ENCODE measurements around the gene GYS2. TPM values are rescaled to one million over a fixed set of nuclear protein-coding genes. Genes with fewer than 3 reads are reported as not detected.

The GYS2 gene
- total and polyA plus RNA-seq, 2 of the 4 experiments (the other 2 are of a cell fraction): not detected

- Histone ChIP-seq H2AFZ (replicated peaks; ENCODE audit: low read length, poor library complexity) (no peak overlapping the region), H3K27ac (ENCODE audit: insufficient read depth, low read length) (no peak overlapping the region), H2BK120ac (ENCODE audit: low read depth, low read length) (no peak overlapping the region), H2AK5ac (ENCODE audit: low read depth, low read length) (no peak overlapping the region), H3K36me3 (ENCODE audit: control insufficient read depth, insufficient read depth, low read length) (no peaks in the 10 kb centered on the region), H3K14ac (replicated peaks; ENCODE audit: low read depth, low read length) (no peak overlapping the region), H3K9ac (ENCODE audit: low read depth, low read length) (no peak overlapping the region), H2BK15ac (ENCODE audit: low read depth, low read length) (no peak overlapping the region), H3K9me3 (ENCODE audit: control insufficient read depth, insufficient read depth, low read length) (no peaks in the 10 kb centered on the region), H3K4me2 (ENCODE audit: low read depth, low read length) (no peak overlapping the region), H4K91ac (ENCODE audit: insufficient read depth, low read depth, low read length) (no peak overlapping the region), H3K27me3 (ENCODE audit: control insufficient read depth, insufficient read depth, low read length) (no peaks in the 10 kb centered on the region), H3K4me1 (ENCODE audit: control insufficient read depth, insufficient read depth, low read length) (no peaks in the 10 kb centered on the region), H3K56ac (ENCODE audit: extremely low read depth, insufficient read depth, low read length) (no peak overlapping the region), H3K23ac (ENCODE audit: low read depth, low read length) (no peak overlapping the region), H2BK20ac (ENCODE audit: low read depth, low read length) (no peak overlapping the region), H4K8ac (ENCODE audit: low read depth in 2 of 2, low read length in 2 of 2) (no peak overlapping the region), H3K79me1 (ENCODE audit: low read depth in 1 of 2, low read length in 2 of 2) (no peaks in the 10 kb centered on the region), H3K9me1 (ENCODE audit: insufficient read depth, low read length) (no peaks in the 10 kb centered on the region), H3K18ac (ENCODE audit: low read depth, low read length) (no peak overlapping the region), H3K4ac (ENCODE audit: low read depth, low read length) (no peak overlapping the region), H3K4me3 (ENCODE audit: insufficient read depth, low read depth, low read length) (no peak overlapping the region), H2AK9ac (replicated peaks; ENCODE audit: low read depth, low read length, poor library complexity) (no peak overlapping the region), H4K5ac (ENCODE audit: low read depth, low read length) (no peak overlapping the region), H2BK5ac (ENCODE audit: low read depth, low read length, poor library complexity, severe bottlenecking) (no peak overlapping the region), H4K20me1 (ENCODE audit: insufficient read depth, low read length) (no peaks in the 10 kb centered on the region)
- WGBS, 2 experiments (ENCODE audit: extremely low coverage in 2 of 2, insufficient read length in 1 of 2): no CpG with 5 or more reads among the region's 4 CpGs
- no TSS peak for BruUV-seq (replicated peaks)
- CTCF ChIA-PET: no interaction called here
- dilution Hi-C loops (cut with HindIII; ENCODE audit: low sequenced_read_pairs, unreplicated experiment): no loop called here
- no peak for ATAC-seq (ENCODE audit: low read depth)
- intact Hi-C loops (cut with micrococcal nuclease): no loop called here
- TF ChIP-seq FOS (IDR thresholded peaks at IDR 0.05; ENCODE audit: low read depth, low read length) (no peak), MAFK (IDR thresholded peaks at IDR 0.05; ENCODE audit: low read depth, low read length) (no peak), CHD1 (IDR thresholded peaks at IDR 0.05; ENCODE audit: low read depth, low read length) (no peak), RAD21 (IDR thresholded peaks at IDR 0.05; ENCODE audit: low read length) (no peak), RCOR1 (IDR thresholded peaks at IDR 0.05; ENCODE audit: insufficient replicate concordance, low read length) (no peak), SMC3 (IDR thresholded peaks at IDR 0.05; ENCODE audit: low read depth, low read length) (no peak), ELK1 (IDR thresholded peaks at IDR 0.05; ENCODE audit: borderline replicate concordance, low read depth, low read length) (no peak), POLR2A (IDR thresholded peaks at IDR 0.05; ENCODE audit: low read depth, low read length) (no peak), NFE2L2 (IDR thresholded peaks at IDR 0.05; ENCODE audit: low read depth, low read length) (no peak), MXI1 (IDR thresholded peaks at IDR 0.05; ENCODE audit: borderline replicate concordance, low read depth, low read length) (no peak), CTCF (conservative IDR thresholded peaks at IDR 0.05; ENCODE audit: low read depth, low read length) (no peak), MAZ (IDR thresholded peaks at IDR 0.05; ENCODE audit: borderline replicate concordance, low read depth, low read length) (no peak), CEBPB (IDR thresholded peaks at IDR 0.05; ENCODE audit: low read depth, low read length) (no peak), RFX5 (IDR thresholded peaks at IDR 0.05; ENCODE audit: low read depth, low read length) (no peak), USF2 (IDR thresholded peaks at IDR 0.05; ENCODE audit: low read depth, low read length) (no peak), BHLHE40 (IDR thresholded peaks at IDR 0.05; ENCODE audit: low read depth, low read length) (no peak)
- POLR2A ChIA-PET (ENCODE audit: unreplicated experiment): no interaction called here
- no peak for DNase-seq
- in situ Hi-C loops (cut with MboI; ENCODE audit: low sequenced_read_pairs): no loop called here
These were observed 30.8 kb downstream of the GYS2 start for GRCh38 chr12:21573733-21574358.

Data from IMR-90 (cell line).